Adrenal gland (tissue), 5 donors: Measurements from ENCODE around the gene HHIPL1.

Source experiments
- POLR2A ChIP-seq, 2 donors: fragments of 450-650 bp; IDR thresholded peaks; one replicate each; pipeline ENCODE4 v1.6.1; 2017; ENCODE audit warnings: antibody characterized with exemption in 2 of 2, mild to moderate bottlenecking in 2 of 2, moderate library complexity in 1 of 2
- TF ChIP-seq, protein P1 (sequence below), 6 experiments: fragments of 450-650 bp in 4 of 6; fragments of 200-600 bp in 2 of 6; sonication (generic) in 1 of 6; IDR thresholded peaks; 1 replicate in 5 of 6; 2 replicates in 1 of 6; pipeline versions ENCODE4 v1.5.1 to v1.8.0; 2016 to 2021; ENCODE audit warnings: antibody characterized with exemption in 6 of 6, mild to moderate bottlenecking in 2 of 6, moderate library complexity in 1 of 6
- donor health status: DM: no; HTN: no; CAD: no.

DNA sequence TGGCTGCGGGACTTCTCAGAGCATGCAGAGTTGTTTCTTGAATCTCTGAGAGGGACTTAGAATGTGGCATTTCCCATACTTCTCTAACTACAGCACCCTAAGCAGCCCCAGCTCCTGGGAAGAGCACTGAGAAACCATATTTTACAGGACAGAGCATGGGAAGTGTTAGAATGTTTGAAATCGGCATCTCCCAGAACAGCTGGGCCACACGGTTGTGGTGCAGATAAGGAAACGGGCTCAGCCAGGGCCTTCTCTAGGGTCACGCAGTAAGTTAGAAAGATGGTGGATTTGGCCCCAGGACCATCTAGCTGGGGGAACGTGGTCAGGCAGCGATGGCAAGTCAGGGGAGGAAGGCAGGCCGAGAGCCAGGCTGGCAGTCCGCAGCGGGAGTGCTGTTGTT is 10.5 kb upstream of the HHIPL1 start:
- TF ChIP-seq, protein P1, sequence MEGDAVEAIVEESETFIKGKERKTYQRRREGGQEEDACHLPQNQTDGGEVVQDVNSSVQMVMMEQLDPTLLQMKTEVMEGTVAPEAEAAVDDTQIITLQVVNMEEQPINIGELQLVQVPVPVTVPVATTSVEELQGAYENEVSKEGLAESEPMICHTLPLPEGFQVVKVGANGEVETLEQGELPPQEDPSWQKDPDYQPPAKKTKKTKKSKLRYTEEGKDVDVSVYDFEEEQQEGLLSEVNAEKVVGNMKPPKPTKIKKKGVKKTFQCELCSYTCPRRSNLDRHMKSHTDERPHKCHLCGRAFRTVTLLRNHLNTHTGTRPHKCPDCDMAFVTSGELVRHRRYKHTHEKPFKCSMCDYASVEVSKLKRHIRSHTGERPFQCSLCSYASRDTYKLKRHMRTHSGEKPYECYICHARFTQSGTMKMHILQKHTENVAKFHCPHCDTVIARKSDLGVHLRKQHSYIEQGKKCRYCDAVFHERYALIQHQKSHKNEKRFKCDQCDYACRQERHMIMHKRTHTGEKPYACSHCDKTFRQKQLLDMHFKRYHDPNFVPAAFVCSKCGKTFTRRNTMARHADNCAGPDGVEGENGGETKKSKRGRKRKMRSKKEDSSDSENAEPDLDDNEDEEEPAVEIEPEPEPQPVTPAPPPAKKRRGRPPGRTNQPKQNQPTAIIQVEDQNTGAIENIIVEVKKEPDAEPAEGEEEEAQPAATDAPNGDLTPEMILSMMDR (IDR thresholded peaks at IDR 0.05), result no peak
- no peak for TF ChIP-seq POLR2A (IDR thresholded peaks at IDR 0.05)
